Vagina (tissue), 2 donors: Measurements from ENCODE around the gene GJD4. TPM values are rescaled to one million over a fixed set of nuclear protein-coding genes. Genes with fewer than 3 reads are reported as not detected.
A peak's percentile ranks its signal among the peaks of the same experiment; 100 is the strongest.

Experiments used
- DNase-seq, 2 donors: peaks; one replicate each; pipeline ENCODE4 v3.0.0-alpha.2; 2017; ENCODE audit errors: extremely low spot score in 2 of 2
- H3K27ac ChIP-seq: fragments of 200-600 bp; sonication (generic); one replicate; pipeline ENCODE4 v1.5.1; 2019
- H3K27me3 ChIP-seq: fragments of 200-600 bp; sonication (generic); one replicate; pipeline ENCODE4 v1.5.1; 2019
- H3K36me3 ChIP-seq, 2 donors: fragments of 200-600 bp; sonication (generic); one replicate each; pipeline ENCODE4 v1.5.1; 2017 to 2019
- H3K4me1 ChIP-seq: fragments of 200-600 bp; sonication (generic); one replicate; pipeline ENCODE4 v1.5.1; 2019
- H3K4me3 ChIP-seq, 2 donors: fragments of 200-600 bp; sonication (generic); 1 replicate in 1 of 2; 2 replicates in 1 of 2; pipeline ENCODE4 v1.5.1; 2016 to 2019
- H3K9me3 ChIP-seq: fragments of 200-600 bp; sonication (generic); one replicate; pipeline ENCODE4 v1.5.1; 2019
- POLR2A ChIP-seq, 2 donors: fragments of 450-650 bp; IDR thresholded peaks; one replicate each; pipeline ENCODE4 v1.6.1; 2017; ENCODE audit warnings: antibody characterized with exemption in 2 of 2, mild to moderate bottlenecking in 2 of 2, moderate library complexity in 2 of 2
- POLR2AphosphoS5 ChIP-seq, 2 donors: sonication (generic); formaldehyde crosslinking; IDR thresholded peaks; one replicate each; pipeline ENCODE4 v1.9.0; 2017; ENCODE audit warnings: antibody characterized with exemption in 2 of 2, mild to moderate bottlenecking in 2 of 2, low read depth in 1 of 2; ENCODE audit not compliant: insufficient read depth in 1 of 2
- intact Hi-C: fragments of 100-400 bp; cut with DNase I; formaldehyde crosslinking; loops from one replicate; pipeline ENCODE4 v1.15.1; 2023
- total RNA-seq: library from RNA; depleted of rRNA; stranded (reverse); fragments of >200 nt; gene quantifications from one replicate; pipeline ENCODE4 v1.2.3, GENCODE V29; 2016
- TF ChIP-seq, protein P1 (sequence below), 3 experiments: fragments of 450-650 bp in 2 of 3; fragments of 200-600 bp in 1 of 3; sonication (generic) in 1 of 3; IDR thresholded peaks; one replicate each; pipeline ENCODE4 v1.5.1; 2017 to 2019; ENCODE audit warnings: antibody characterized with exemption in 3 of 3, mild to moderate bottlenecking in 2 of 3, moderate library complexity in 2 of 3

GJD4 gene
- total RNA-seq, 1 donor from 2014 or later = not detected

- Histone ChIP-seq H3K4me3 (peak overlapping the region; percentile 65 to 70), H3K27me3 (no peaks in the 10 kb centered on the region), H3K27ac (peak overlapping the region; percentile 73), H3K9me3 (no peaks in the 10 kb centered on the region), H3K4me1 (peaks cover 35% of the 10 kb centered on the region), H3K36me3 (no peaks in the 10 kb centered on the region)
- TF ChIP-seq POLR2AphosphoS5 (IDR thresholded peaks at IDR 0.05; ENCODE audit: insufficient read depth in 1 of 2, low read depth in 1 of 2) = peak in 1 of 2 donors; percentile 27
- TF ChIP-seq POLR2A (IDR thresholded peaks at IDR 0.05) = no peak
- no peak for DNase-seq
- intact Hi-C loops = loop anchor here (10.0 kb wide), 1 partner anchor 854 kb away; no protein-coding TSS in a partner anchor
Observed at GRCh38 chr10:35640951-35641675, 36.0 kb downstream of the GJD4 start.

DNA sequence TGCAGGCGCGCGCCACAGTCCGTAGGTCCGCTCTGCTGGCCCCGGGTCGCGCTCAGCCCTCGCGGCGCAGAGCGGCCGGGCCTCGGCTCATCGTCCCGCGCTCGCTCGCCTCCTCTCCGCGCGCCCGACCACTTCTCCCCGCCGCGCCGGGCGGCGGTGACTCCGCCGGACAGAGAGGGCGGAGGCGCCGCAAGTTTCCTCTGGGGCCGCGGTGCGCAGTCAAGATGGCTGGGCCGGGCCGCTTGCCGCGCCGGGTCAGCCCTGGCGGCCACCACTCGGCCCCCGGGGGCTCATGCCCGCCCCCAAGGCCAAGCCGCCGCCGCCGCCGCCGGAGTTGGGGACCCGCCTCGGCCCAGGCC lies 36.5 kb downstream of the GJD4 start:
- H3K9me3 ChIP-seq = no peaks in the 10 kb centered on the region

GRCh38 chr10:35642035-35642792 lies 37.1 kb downstream of the GJD4 start, which contains the start of gene FZD8:
FZD8 (minus strand) TSS chr10:35642296; CDS start chr10:35641429, 867 bp downstream.
- Histone ChIP-seq H3K36me3 (no peaks in the 10 kb centered on the region), H3K27me3 (no peaks in the 10 kb centered on the region), H3K4me1 (peaks cover 35% of the 10 kb centered on the region), H3K9me3 (no peaks in the 10 kb centered on the region), H3K27ac (peak within 1 kb of the TSS; percentile 73), H3K4me3 (peak within 1 kb of the TSS; percentile 65 to 70)
- DNase-seq = peak in 1 of 2 donors; percentile 91
- TF ChIP-seq POLR2AphosphoS5 (IDR thresholded peaks at IDR 0.05; ENCODE audit: insufficient read depth in 1 of 2, low read depth in 1 of 2) (peak; percentile 46 to 93), POLR2A (IDR thresholded peaks at IDR 0.05) (peak in 1 of 2 donors; percentile 87)
- TF ChIP-seq, protein P1, sequence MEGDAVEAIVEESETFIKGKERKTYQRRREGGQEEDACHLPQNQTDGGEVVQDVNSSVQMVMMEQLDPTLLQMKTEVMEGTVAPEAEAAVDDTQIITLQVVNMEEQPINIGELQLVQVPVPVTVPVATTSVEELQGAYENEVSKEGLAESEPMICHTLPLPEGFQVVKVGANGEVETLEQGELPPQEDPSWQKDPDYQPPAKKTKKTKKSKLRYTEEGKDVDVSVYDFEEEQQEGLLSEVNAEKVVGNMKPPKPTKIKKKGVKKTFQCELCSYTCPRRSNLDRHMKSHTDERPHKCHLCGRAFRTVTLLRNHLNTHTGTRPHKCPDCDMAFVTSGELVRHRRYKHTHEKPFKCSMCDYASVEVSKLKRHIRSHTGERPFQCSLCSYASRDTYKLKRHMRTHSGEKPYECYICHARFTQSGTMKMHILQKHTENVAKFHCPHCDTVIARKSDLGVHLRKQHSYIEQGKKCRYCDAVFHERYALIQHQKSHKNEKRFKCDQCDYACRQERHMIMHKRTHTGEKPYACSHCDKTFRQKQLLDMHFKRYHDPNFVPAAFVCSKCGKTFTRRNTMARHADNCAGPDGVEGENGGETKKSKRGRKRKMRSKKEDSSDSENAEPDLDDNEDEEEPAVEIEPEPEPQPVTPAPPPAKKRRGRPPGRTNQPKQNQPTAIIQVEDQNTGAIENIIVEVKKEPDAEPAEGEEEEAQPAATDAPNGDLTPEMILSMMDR (IDR thresholded peaks at IDR 0.05) = no peak
- intact Hi-C loops = loop anchor here (10.0 kb wide), 1 partner anchor 853 kb away; no protein-coding TSS in a partner anchor

More for the DNA sequence above, 36.5 kb downstream of the GJD4 start:
- Histone ChIP-seq H3K4me1 (peaks cover 35% of the 10 kb centered on the region), H3K27ac (peak overlapping the region; percentile 73), H3K36me3 (no peaks in the 10 kb centered on the region), H3K27me3 (no peaks in the 10 kb centered on the region), H3K4me3 (peak overlapping the region; percentile 65 to 70)
- DNase-seq = no peak
- TF ChIP-seq POLR2AphosphoS5 (IDR thresholded peaks at IDR 0.05; ENCODE audit: insufficient read depth in 1 of 2, low read depth in 1 of 2) (no peak), POLR2A (IDR thresholded peaks at IDR 0.05) (no peak)
- intact Hi-C loops = loop anchor here (10.0 kb wide), 1 partner anchor 853 kb away; no protein-coding TSS in a partner anchor

GRCh38 chr10:35642793-35643114 lies 37.6 kb downstream of the GJD4 start:
- intact Hi-C loops = loop anchor here (10.0 kb wide), 1 partner anchor 852 kb away; no protein-coding TSS in a partner anchor
- H3K27me3 ChIP-seq = no peaks in the 10 kb centered on the region
- H3K4me1 ChIP-seq = peaks cover 35% of the 10 kb centered on the region

DNA sequence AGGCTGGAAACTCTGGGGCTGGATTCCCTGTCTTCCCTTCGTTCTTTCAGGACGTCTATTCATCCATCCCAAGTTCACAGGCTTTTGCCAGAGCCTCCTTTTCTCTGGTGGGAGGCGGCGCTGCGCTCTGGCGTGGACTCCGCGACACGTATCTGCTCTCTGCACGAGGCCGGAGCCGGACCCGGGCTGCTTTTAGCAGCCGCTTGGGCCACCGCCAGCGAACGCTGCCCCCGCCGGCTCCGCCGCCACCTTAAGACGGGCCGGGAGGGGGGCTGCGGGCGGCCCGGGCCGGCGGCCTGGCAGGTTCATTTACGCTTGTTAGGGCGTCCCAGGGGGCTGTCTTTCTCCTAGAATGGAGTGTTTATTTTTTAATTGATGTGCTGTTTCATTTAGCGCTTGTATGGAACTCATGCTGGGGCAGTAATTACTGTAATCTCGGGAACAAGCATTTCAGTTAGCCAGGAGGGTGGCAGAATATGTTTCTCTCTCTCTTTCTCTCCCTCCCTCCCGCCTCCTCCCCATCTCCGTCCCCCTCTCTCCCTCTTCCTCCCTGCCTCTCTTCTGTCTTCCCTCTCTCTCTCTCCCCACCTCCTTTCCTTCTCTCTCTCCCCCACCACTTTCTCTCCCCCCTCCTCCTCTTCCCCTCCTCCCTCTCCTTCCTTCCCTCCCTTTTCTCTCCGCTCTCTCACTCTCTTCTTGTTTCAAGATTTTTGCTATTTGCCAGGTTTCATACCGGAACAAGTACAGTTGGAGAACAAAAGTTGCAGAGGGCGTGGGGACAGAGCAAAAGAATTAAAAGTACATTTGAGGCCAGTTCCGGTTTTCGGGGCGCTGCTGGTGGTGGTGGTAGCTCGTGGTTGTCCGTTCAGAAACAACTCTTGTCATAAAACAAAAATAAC lies 38.3 kb downstream of the GJD4 start:
- no peaks in the 10 kb centered on the region for H3K9me3 ChIP-seq
- no peaks in the 10 kb centered on the region for H3K36me3 ChIP-seq
- peak overlapping the region; percentile 73 for H3K27ac ChIP-seq
- DNase-seq = no peak
- no peak for TF ChIP-seq POLR2A (IDR thresholded peaks at IDR 0.05)
- TF ChIP-seq POLR2AphosphoS5 (IDR thresholded peaks at IDR 0.05; ENCODE audit: insufficient read depth in 1 of 2, low read depth in 1 of 2) = no peak
- TF ChIP-seq, protein P1 (IDR thresholded peaks at IDR 0.05) = no peak
- H3K4me3 ChIP-seq = peak overlapping the region; percentile 65 to 70
- H3K4me1 ChIP-seq = peaks cover 35% of the 10 kb centered on the region
- intact Hi-C loops = loop anchor here (10.0 kb wide), 1 partner anchor 851 kb away; no protein-coding TSS in a partner anchor
- no peaks in the 10 kb centered on the region for H3K27me3 ChIP-seq

More at GRCh38 chr10:35642793-35643114, 37.6 kb downstream of the GJD4 start:
- H3K27ac ChIP-seq = peak overlapping the region; percentile 73
- H3K9me3 ChIP-seq = no peaks in the 10 kb centered on the region
- H3K36me3 ChIP-seq = no peaks in the 10 kb centered on the region
- TF ChIP-seq POLR2A (IDR thresholded peaks at IDR 0.05) = no peak
- no peak for TF ChIP-seq POLR2AphosphoS5 (IDR thresholded peaks at IDR 0.05; ENCODE audit: insufficient read depth in 1 of 2, low read depth in 1 of 2)
- TF ChIP-seq, protein P1 (IDR thresholded peaks at IDR 0.05) = no peak
- peak overlapping the region; percentile 65 to 70 for H3K4me3 ChIP-seq
- no peak for DNase-seq
